CD4-positive, alpha-beta T cell treated with Interferon alpha-2 for 1 hour (primary cell): ENCODE measurements around the gene FAU.
A peak's percentile ranks its signal among the peaks of the same experiment; 100 is the strongest.
"Not testable (repeated sequence)": the region's sequence is repeated elsewhere in the genome, so short reads cannot be mapped to it uniquely, and the experiment has no call there.

Source experiments
- DNase-seq, 2 donors: peaks; one replicate each; pipeline ENCODE4 v3.0.0-alpha.2; 2020 to 2022

FAU gene

DNA sequence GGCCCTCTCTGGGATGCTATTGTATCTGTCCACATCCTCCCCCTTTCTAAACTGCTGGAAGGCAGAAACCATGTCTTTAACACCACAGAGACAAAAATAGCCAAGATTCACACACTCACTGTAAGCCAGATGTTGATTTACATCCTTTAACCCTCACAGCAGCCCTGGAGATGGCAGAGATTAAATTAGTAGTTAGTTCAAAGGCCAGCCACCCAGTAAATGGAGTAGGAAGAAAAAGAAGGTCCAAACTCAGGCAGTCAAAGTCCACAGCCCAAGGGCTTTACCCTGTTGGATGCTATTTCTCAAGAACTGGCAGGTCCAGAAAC is 2.3 kb downstream of the FAU start:
- no peak for DNase-seq

DNA sequence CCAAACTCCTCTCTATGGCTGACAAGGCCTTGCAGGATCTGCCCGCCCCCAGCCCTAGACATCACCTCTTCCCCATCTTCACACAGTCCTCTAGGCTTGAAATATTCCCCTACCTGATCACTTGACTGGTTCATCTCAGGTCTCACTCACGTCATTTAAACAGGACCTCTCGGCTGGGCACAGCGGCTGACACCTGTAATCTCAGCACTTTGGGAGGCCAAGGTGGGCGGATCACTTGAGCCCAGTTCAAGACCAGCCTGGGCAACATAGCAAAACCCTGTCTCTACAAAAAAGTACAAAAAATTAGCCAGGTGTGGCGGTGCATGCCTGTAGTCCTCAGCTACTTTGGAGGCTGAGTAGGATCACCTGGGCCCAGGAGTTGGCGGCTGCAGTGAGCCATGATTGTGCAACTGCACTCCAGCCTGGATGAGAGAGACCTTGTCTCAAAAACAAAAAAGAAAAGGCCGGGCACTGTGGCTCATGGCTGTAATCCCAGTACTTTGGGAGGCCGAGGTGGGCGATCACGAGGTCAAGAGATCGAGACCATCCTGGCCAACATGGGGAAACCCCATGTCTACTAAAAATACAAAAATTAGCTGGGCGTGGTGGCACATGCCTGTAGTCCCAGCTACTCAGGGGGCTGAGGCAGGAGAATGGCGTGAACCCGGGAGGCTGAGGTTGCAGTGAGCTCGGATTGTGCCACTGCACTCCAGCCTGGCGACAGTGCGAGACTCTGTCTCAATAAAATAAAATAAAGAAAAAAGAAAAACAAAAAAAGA is 2.9 kb downstream of the FAU start:
- DNase-seq: not testable (repeated sequence)

DNA sequence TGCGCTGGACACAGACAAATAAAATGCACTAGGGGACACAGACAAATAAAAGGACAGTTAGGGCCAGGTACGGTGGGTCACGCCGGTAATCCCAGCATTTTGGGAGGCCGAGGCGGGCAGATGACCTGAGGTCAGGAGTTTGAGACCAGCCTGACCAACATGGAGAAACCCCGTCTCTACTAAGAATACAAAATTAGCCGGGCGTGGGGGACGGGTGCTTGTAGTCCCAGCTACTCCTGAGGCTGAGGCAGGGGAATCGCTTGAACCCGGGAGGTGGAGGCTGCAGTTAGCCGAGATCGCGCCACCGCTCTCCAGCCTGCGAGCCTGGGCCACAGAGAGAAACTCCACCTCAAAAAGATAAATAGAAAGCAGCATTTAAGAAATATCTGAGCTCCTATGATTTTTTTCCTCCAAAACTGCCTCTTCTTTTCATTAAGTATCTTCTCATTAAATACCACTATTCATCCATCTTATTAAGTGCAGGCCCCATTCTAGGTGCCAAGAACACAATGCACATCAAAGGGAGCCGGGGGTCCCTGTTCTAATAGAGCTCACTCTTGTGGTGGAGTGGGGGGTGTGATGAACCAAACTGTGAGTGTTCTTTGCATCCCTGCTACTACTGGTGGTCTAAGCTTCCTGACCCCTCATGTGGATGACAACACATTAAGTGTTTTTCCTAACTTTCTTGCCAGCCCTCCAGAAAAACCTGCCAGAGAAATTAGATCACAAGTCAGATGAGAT is 3.7 kb downstream of the FAU start:
- DNase-seq: no peak

DNA sequence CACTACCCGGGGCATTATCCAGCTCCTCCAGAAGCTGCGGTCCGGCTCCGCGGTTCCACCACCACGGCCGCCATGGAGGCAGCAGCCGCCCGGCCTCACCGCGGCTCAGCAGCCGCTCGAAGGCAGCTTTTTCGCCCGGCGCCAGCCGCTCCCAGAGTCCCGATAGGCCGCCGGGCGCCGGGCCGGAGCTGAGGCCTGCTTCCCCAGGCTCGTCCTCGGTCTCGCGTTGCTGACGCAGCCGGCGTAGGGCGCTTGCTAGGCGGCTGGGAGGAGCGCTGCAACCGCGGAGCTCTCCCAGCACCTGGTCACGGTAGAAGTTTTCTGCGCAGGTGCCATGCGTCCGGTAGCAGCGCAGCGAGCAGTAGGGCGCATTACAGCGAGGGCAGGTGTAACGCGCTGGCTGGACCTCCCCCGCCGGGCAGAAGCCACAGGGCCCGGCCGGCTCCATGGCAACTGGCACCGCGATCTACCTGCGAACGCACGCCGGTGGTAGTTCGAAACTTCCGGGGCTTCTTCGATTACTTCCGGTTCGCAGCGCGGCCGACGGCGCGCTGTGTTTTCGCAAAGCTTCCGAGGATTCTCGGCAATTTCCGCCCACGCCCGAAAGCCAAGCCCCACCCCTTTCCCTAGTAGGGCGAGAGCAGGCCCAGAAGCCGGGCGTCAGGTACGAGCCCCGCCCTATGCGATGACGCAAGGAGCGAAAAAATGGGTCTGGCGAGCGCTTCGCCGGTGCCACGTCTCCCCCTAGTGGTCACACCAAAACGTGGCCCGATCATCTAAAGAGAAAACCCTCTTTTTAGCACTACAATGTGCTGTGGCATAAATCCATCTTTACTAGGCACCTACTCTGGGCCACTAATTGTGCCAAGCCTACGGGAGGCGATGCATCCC is 4.5 kb downstream of the FAU start, which contains the start of gene ZNHIT2:
TSS of gene ZNHIT2 (minus strand) at position 496 of the 891 bp plus-strand sequence. CDS start at position 448, 48 bp downstream.
- peak; percentile 99 to 100 for DNase-seq

DNA sequence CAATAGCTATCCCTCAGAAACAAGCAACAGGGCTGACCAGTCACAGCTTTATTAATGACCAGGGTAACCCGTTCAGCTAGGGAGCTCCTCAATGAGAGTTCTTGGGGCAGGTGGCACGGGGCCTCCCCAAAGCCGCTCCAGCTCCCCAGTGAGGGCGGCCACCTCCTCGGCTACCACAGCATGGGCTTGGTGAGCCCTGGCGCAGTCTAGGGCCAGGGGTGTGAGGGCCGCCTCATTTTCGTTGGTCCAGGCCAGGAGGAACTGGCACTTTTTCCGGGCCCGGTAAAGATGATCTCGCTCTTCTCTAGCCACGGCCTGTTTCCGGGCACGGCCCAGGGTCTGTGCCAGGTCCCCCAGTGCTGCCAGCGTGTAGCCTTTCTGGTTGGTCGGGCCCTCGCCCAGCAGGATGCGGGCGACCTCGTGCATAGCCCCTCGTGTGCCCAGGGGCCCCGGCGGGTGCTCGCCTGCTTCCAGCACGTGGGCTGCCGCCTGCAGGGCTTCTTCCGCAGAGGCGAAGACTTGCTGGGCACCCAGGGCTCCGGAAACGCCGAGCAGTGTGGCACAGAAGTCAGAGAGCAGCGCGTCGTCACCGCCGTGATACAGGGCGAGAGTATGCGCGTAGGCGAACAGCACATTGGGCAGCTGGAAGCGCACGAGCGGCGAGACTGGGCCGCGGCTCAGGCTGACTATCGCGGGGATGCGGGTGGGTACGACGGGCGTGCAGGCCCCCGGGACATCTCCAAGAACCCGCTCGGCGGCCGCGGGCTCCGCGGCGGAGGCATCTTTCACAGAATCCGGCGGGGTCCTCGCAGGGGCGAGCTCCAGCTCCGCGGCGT is 5.3 kb downstream of the FAU start:
- DNase-seq: peak; percentile 33 to 70

DNA sequence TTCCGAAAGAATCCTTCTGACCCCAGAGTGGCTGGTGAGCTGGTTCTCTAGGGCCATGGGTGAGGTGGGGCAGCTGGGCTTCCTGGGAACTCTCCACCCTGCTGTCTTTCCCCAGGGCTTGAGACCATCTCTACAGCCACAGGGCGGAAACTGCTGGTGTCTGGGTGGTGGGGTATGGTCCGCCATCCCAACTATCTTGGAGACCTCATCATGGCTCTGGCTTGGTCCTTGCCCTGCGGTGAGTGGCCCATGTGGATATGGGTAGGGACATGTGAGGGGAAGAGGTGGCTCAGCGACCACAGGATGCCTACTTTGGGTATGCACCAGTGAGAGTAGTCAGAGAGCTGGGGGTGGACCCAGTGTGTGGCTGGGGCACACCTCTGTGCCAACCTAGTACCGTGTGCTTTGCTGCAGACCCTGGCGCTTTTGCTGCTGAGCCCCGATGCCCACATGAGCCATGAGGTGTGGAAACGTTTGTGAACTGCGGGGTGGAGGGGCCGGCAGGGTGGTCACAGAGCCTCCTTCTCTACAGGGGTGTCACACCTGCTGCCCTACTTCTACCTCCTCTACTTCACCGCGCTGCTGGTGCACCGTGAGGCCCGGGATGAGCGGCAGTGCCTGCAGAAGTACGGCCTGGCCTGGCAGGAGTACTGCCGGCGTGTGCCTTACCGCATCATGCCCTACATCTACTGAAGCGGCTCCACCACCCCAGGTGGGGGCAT is 6.4 kb downstream of the FAU start:
- no peak for DNase-seq

DNA sequence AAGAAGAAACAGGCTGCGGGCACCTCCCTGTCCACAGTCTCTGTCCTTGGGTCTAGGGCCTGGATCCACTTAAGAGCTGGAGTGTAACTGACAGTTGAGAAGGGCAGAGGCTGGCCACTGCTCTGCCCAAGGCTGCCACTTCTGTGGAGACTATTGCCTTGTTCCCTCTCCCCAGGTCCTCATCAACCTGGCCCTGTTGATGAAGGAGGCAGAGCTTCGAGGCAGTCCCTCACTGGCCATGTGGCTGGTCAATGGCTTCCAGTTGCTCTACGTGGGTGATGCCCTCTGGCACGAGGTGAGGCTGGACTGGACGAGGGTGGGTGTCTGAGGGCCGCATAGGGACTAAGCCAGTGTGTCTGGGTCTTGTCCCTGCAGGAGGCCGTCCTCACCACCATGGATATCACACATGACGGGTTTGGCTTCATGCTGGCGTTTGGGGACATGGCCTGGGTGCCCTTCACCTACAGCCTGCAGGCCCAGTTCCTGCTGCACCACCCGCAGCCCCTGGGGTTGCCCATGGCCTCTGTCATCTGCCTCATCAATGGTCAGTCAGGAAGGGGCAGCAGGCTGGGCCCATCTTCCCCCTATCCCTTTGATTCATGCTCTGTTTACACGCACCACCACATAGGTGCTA is 7.3 kb downstream of the FAU start:
- DNase-seq: no peak

DNA sequence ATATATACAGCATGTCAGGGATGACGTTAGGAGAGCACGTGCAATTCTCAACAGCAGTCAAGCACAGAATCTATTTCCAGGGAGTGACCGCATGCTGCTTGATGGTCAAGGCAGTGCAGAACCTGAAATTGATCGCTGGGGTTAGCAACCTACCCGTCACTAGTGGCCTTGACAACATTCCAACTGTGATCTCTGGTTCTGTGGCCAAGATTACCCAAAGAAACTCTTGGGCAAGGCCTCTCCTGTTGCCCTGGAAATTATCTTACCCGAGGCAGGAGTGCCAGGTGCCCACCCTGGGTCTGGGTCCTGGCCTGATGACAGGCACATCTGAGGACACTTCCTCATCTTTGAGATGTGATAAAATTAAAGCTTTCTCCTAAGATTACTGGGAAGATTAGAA is 8.1 kb downstream of the FAU start:
- no peak for DNase-seq

DNA sequence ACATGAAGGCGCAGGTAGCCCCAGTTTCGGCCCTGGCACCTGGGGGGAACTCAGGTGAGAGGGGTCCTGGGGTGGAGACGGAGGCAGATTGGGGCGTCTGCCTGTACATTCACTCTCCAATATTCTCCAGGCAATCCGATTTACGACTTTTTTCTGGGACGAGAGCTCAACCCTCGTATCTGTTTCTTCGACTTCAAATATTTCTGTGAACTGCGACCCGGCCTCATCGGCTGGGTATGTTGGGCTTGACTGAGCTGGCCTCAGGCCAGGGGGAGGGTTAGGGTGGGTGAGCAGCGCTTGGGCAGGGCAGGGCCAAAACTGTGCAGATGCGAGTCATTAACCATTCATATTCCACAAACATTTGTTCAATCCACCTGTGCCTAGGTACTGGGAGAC is 8.6 kb downstream of the FAU start:
- DNase-seq: no peak

DNA sequence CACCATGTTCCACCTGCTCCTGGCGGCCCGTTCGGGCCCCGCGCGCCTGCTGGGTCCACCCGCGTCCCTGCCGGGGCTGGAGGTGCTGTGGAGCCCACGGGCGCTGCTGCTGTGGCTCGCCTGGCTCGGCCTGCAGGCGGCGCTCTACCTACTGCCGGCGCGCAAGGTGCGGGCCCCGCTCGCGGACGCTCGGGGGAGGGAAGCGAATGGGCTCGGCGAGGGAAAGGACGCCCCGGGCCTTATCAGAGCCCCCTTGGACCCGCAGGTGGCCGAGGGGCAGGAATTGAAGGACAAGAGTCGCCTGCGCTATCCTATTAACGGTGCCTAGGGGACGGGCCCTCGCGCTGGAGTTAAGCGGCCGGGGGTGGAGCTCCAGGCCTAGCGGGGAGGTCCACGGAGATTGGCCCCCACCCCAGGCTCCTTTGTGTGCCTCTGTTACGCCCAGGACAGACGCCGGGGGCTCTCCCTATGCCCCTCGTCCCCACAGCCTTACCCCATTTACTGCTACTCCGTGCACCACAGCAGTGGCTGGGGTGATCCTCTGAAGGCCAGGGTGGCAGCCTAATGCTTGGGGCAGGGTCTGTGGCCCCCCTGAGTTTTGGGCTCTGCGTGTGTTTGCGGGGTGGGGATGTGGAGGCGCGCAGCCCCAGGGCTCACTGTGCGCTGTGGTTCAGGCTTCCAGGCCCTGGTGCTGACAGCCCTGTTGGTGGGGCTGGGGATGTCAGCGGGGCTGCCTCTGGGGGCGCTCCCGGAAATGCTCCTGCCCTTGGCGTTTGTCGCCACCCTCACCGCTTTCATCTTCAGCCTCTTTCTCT is 9.2 kb downstream of the FAU start:
- DNase-seq: peak; percentile 77 to 84

DNA sequence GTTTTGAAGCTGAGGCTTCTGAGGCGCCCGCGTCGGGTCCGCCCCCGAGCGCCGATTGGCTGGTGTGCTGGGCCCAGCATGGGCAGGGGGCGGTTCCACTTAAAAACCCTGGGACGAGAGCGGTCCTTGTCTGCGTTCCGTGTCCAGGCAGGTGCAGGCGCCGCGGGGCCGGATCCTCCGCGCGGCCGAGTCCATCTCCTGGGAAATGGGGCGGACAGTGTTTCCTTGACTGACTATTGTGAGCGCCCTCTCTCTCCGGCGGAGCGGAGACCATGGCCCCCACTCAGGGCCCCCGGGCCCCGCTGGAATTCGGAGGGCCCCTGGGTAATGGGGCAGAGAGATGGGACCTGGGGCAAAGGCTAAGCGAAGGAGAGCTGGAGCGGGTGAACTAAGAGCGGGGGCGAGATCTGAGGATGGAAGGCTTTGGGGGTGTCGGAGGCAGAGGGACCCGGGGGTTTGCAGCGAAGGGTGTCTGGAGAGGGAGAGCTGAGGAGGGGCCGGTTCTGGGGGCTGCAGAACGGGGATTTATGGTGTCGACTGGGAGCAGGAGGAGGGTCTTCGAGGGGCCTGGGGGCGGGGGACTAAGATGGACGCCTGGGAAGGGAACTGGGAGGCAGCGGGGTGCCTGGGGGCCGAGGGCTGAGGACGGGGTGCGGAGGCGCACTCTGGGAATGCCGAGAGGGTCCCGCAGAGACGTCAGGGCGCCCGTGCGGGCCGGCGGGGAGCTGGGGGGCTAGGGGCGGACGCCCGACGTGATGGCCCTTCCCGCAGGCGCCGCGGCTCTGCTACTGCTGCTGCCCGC is 10.0 kb downstream of the FAU start, which contains the start of gene TM7SF2:
TSS of gene TM7SF2 (plus strand) at position 129 of the 802 bp plus-strand sequence. CDS start at position 273, 144 bp downstream.
- peak; percentile 94 to 96 for DNase-seq

DNA sequence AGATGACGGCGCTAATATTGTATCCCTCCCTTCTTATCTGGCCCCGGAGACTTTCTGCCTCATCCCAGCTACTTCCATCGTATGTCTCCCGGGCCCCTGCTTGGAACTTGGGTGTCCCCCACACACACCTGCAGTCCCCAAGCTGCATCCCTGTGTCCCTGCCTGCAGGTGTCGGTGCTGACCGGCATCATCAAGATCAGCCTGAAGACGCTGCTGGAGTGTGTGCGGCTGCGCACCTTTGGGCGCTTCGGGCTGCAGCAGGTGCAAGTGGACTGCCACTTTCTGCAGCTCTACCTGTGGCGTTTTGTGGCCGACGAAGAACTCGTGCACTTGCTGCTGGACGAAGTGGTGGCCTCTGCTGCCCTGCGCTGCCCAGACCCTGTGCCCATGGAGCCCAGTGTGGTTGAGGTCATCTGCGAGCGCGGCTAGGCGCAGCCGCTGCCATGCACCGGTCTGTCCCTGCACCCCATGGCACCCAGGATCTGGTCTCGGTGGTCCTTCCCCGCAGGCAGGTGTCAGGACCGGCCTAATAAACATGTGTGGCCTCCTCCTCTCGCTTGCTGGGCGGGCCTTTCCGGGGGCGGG is 10.7 kb downstream of the FAU start:
- no peak for DNase-seq

DNA sequence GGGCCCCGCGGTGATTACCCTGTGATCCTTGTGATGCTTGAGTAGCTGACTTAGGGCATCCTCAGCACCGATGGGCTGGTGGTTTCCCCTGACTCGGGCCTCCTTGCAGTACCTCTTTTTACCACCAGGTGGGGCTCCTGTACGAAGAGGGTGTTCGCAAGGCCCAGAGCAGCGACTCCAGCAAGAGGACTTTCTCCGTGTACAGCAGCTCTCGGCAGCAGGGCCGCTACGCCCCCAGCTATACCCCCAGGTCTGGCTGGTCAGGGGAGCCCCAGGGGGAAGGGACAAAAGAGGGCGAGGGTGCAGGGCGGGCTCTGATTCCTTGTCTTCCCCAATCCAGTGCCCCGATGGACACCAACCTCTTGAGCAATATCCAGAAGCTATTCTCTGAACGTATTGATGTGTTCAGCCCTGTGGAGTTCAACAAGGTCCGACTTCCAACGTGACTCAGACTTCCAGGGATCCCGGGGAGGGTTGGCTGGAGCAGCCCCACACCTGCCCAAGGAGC is 11.5 kb downstream of the FAU start:
- peak; percentile 91 to 96 for DNase-seq

DNA sequence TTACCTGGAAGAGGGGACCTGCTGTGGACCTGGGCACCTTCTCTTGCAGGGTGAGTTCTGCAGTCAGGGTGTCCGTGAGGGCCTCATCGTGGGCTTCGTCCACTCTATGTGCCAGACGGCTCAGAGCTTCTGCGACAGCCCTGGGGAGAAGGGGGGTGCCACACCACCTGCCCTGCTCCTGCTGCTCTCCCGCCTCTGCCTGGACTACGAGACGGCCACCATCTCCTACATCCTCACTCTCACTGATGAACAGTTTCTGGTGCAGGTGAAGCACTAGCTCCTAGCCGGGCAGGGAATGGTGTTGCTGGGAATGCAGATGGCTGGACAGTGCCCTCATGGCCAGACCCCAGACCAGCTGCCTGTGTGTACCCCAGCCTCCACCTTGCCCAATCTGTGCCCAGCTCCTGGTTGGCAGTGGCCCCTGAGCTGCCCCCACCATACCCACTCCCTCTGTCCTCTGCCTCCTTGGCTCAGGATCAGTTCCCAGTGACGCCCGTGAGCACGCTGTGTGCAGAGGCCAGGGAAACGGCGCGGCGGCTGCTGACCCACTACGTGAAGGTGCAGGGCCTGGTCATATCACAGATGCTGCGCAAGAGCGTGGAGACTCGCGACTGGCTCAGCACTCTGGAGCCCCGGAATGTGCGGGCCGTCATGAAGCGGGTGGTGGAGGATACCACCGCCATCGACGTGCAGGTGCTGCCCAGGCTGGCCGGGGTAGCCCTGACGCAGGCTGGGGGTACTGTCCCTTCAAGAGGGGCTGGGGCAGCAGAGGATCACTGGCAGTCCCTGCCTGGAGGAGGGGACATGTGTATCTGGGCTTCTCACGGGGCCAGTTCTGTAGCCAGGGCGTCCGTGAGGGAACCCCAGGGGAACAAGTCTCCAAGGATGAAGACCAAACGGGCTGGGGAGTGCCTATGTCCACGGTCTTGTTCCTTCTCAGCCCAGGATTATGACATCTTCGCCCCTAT is 12.4 kb downstream of the FAU start:
- DNase-seq: no peak

DNA sequence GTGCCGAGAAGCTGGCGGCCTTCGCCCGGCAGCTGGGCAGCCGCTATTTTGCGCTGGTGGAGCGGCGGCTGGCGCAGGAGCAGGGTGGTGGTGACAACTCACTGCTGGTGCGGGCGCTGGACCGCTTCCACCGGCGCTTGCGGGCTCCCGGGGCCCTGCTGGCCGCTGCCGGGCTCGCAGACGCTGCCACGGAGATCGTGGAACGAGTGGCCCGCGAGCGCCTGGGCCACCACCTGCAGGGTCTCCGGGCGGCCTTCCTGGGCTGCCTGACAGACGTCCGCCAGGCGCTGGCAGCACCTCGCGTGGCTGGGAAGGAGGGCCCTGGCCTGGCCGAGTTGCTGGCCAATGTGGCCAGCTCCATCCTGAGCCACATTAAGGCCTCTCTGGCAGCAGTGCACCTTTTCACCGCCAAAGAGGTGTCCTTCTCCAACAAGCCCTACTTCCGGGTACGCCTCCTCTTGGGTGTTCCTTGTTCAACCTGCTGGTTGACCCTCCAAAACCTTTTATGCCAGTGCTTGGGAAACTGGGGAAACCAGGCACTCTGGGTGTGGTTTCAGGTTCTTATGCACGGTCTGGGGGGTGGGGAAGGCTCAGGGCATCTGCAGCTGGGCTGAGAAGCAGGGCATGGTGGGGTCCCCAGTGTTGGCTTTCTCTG is 13.3 kb downstream of the FAU start:
- DNase-seq: no peak

DNA sequence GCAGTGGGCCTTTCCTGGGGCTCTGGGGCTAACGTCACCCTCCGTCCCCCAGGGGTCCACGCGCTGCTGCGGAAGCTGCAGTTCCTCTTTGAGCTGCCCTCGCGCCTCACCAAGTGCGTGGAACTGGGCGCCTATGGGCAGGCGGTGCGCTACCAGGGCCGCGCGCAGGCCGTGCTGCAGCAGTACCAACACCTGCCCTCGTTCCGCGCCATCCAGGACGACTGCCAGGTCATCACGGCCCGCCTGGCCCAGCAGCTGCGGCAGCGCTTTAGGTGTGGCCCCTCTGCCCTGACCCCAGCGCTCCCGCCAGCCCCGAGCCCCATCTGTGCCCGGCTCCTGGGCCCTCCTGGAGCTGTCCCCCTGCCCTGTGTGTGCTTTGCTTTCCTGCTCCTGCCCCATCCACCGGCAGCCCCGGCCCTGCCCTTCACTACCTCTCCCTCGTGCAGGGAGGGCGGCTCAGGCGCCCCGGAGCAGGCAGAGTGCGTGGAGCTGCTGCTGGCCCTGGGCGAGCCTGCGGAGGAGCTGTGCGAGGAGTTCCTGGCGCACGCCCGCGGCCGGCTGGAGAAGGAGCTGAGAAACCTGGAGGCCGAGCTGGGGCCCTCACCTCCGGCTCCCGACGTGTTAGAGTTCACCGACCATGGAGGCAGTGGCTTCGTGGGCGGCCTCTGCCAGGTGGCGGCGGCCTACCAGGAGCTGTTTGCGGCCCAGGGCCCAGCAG is 14.0 kb downstream of the FAU start:
- DNase-seq: no peak
